Measurements from ENCODE around the gene CAPN11. TPM values are rescaled to one million over a fixed set of nuclear protein-coding genes. Genes with fewer than 3 reads are reported as not detected.

Gene CAPN11
- total RNA-seq, 1 experiment from 2014 or later = not detected

DNA sequence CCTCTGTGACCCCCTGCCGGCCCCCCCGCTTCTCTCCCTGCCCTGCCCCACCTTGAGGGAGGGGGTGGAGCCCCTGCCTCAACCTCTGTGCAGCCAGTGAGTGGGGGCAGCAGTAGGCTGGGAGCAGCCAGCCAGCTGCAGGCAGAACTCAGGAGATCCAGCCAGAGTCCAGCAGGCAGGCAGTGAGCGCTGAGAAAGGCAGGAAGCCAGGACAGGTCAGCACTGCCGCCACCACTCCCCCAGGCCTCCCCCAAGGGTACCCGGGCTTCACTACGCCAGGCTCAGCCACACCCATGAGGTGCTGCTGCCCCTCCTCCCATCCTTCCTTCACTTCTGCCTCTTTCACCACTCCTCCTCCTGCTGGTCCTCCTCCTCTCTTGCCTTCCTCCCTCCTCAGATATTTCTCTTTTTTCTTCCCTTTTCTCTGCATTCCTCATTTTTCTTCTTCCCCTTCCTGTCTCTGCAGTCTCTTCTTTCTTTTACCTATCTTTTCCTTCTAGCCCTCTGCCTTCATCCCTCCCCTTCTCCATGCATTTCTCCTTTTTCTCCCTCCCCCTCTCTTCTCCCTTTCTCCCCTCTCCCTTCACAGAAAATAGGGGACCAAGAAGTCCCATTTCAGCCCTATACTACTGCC, 19.8 kb upstream of the CAPN11 start:
- ATAC-seq (no peak), DNase-seq (ENCODE audit: low read depth, low spot score) (no peak)
- no peaks in the 10 kb centered on the region for H3K27me3 ChIP-seq (ENCODE audit: insufficient read depth, low read length)
- H3K4me1 ChIP-seq (ENCODE audit: control insufficient read depth in 1 of 2, insufficient read depth in 2 of 2, low read length in 2 of 2) = no peaks in the 10 kb centered on the region
- intact Hi-C loops (cut with micrococcal nuclease) = no loop called here
- ChIA-PET RAD21 (ENCODE audit: low non-redundant PET in 1 of 2, low total read pairs in 2 of 2, uncharacterized antibody in 2 of 2, unreplicated experiment in 2 of 2) (no interaction called here), POLR2A (no interaction called here), CTCF (no interaction called here)
- no peaks in the 10 kb centered on the region for H3K9me2 ChIP-seq (ENCODE audit: insufficient read depth)
- no peaks in the 10 kb centered on the region for H4K20me1 ChIP-seq (ENCODE audit: insufficient read depth)
- H3K36me3 ChIP-seq (ENCODE audit: control insufficient read depth in 1 of 2, insufficient read depth in 2 of 2, low read length in 2 of 2) = peaks cover 4 to 17% of the 10 kb centered on the region in 2 experiments; a peak in 3 of 4 replicates
- no peak overlapping the region for H3K27ac ChIP-seq (ENCODE audit: low read depth, low read length)
- H3K4me2 ChIP-seq (ENCODE audit: low read length) = no peak overlapping the region
- no TSS peak for BruUV-seq (replicated peaks)
- H3K79me2 ChIP-seq (ENCODE audit: insufficient read depth, low read length) = no peaks in the 10 kb centered on the region
- no peak overlapping the region for H3K9ac ChIP-seq (ENCODE audit: low read length)
- no peak overlapping the region for H3K4me3 ChIP-seq (replicated peaks in 1 of 2; ENCODE audit: low read depth in 1 of 2, low read length in 2 of 2)
- H2AFZ ChIP-seq (ENCODE audit: low read depth, low read length, poor library complexity, severe bottlenecking) = no peak overlapping the region
- TF ChIP-seq ATF3 (IDR thresholded peaks at IDR 0.05) = no peak
- TF ChIP-seq SRF (IDR thresholded peaks at IDR 0.05; ENCODE audit: low read depth) = no peak
- no peak for TF ChIP-seq MAX (IDR thresholded peaks at IDR 0.05)
- TF ChIP-seq YY1 (IDR thresholded peaks at IDR 0.05; ENCODE audit: extremely low read depth, insufficient replicate concordance, low read depth, low read length) = no peak
- TF ChIP-seq TCF7L2 (IDR thresholded peaks at IDR 0.05; ENCODE audit: borderline replicate concordance, extremely low read depth, insufficient read depth, insufficient read length) = no peak
- TF ChIP-seq, protein P1, sequence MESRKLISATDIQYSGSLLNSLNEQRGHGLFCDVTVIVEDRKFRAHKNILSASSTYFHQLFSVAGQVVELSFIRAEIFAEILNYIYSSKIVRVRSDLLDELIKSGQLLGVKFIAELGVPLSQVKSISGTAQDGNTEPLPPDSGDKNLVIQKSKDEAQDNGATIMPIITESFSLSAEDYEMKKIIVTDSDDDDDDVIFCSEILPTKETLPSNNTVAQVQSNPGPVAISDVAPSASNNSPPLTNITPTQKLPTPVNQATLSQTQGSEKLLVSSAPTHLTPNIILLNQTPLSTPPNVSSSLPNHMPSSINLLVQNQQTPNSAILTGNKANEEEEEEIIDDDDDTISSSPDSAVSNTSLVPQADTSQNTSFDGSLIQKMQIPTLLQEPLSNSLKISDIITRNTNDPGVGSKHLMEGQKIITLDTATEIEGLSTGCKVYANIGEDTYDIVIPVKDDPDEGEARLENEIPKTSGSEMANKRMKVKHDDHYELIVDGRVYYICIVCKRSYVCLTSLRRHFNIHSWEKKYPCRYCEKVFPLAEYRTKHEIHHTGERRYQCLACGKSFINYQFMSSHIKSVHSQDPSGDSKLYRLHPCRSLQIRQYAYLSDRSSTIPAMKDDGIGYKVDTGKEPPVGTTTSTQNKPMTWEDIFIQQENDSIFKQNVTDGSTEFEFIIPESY (IDR thresholded peaks at IDR 0.05; ENCODE audit: extremely low read depth, insufficient replicate concordance, low read length) = no peak
- TF ChIP-seq FOSL1 (IDR thresholded peaks at IDR 0.05; ENCODE audit: low read depth) = no peak
- no peak for TF ChIP-seq REST (IDR thresholded peaks at IDR 0.05; ENCODE audit: low read depth)
- no peak for TF ChIP-seq SP1 (IDR thresholded peaks at IDR 0.05; ENCODE audit: low read depth)
- no peak for TF ChIP-seq CBX3 (IDR thresholded peaks at IDR 0.05; ENCODE audit: low read depth)
- H3K9me3 ChIP-seq (ENCODE audit: control insufficient read depth in 1 of 2, insufficient read depth in 1 of 2, low read depth in 1 of 2, low read length in 2 of 2) = no peaks in the 10 kb centered on the region

Data from HCT116 (cell line).